H1 (cell line): ENCODE results near the gene PRKCA. TPM values are rescaled to one million over a fixed set of nuclear protein-coding genes. Genes with fewer than 3 reads are reported as not detected.

ENCODE experiments used
- CTCF ChIA-PET: fragments of 300-600 bp; sonication (Branson Sonifier 250); formaldehyde crosslinking; loops from one replicate; lab custom pipeline; 2021; ENCODE audit not compliant: partially characterized antibody; lab: Charles Lee
- POLR2A ChIA-PET: fragments of 300-600 bp; sonication (Branson Sonifier 250); formaldehyde crosslinking; loops from one replicate; lab custom pipeline; 2021; ENCODE audit warnings: inconsistent platforms; ENCODE audit not compliant: partially characterized antibody; lab: Charles Lee
- DNase-seq, 2 experiments: peaks; one replicate each; pipeline versions ENCODE4 v3.0.0 to v3.0.0-alpha.2; 2010 to 2022; ENCODE audit warnings: low spot score in 2 of 2, low read depth in 1 of 2, mixed read lengths in 1 of 2
- FAIRE-seq: peaks from 2 replicates; lab custom pipeline; 2011; peaks lifted over from hg19 to GRCh38; lab: Jason Lieb, UNC
- H2AFZ ChIP-seq: 2 replicates; pipeline ENCODE4 v1.8.1; 2012; ENCODE audit warnings: low read length, inconsistent platforms
- H2AK5ac ChIP-seq: 2 replicates; pipeline ENCODE4 v1.6.1; 2013; ENCODE audit warnings: low read depth, low read length
- H2BK120ac ChIP-seq: replicated peaks from 2 replicates; pipeline ENCODE3; 2013; ENCODE audit warnings: low read depth, low read length, inconsistent platforms
- H2BK12ac ChIP-seq: 2 replicates; pipeline ENCODE4 v1.6.1; 2013; ENCODE audit warnings: low read depth, low read length
- H2BK15ac ChIP-seq: 2 replicates; pipeline ENCODE4 v1.6.1; 2013; ENCODE audit warnings: low read length
- H2BK20ac ChIP-seq: 2 replicates; pipeline ENCODE4 v1.6.1; 2013; ENCODE audit warnings: low read length
- H2BK5ac ChIP-seq: 2 replicates; pipeline ENCODE4 v1.6.1; 2013; ENCODE audit warnings: low read depth, low read length
- H3K14ac ChIP-seq: 2 replicates; pipeline ENCODE4 v1.6.1; 2013; ENCODE audit warnings: inconsistent platforms; ENCODE audit not compliant: insufficient read length
- H3K18ac ChIP-seq: 2 replicates; pipeline ENCODE4 v1.6.1; 2013; ENCODE audit warnings: low read length; ENCODE audit errors: extremely low read depth
- H3K23ac ChIP-seq: 2 replicates; pipeline ENCODE4 v1.6.1; 2013; ENCODE audit warnings: inconsistent platforms; ENCODE audit not compliant: insufficient read length
- H3K23me2 ChIP-seq: 2 replicates; pipeline ENCODE4 v1.6.1; 2013; ENCODE audit warnings: low read depth, low read length
- H3K27ac ChIP-seq: 2 replicates; pipeline ENCODE4 v1.6.1; 2011; ENCODE audit warnings: low read depth, low read length, inconsistent platforms
- H3K27me3 ChIP-seq, 4 experiments: replicated peaks in 1 of 4; 1 replicate in 1 of 4; 2 replicates in 3 of 4; pipeline versions ENCODE4 v1.6.1 to v1.8.1; 2011 to 2013; ENCODE audit warnings: low read length in 3 of 4, mild to moderate bottlenecking in 3 of 4, inconsistent platforms in 2 of 4, mixed read lengths in 2 of 4, moderate library complexity in 1 of 4; ENCODE audit not compliant: control insufficient read depth in 3 of 4, insufficient read depth in 3 of 4; ENCODE audit errors: extremely low read depth in 1 of 4
- H3K36me3 ChIP-seq, 4 experiments: 2 replicates each; pipeline versions ENCODE4 v1.6.1 to v1.8.1; 2011 to 2013; ENCODE audit warnings: mild to moderate bottlenecking in 4 of 4, low read length in 3 of 4, moderate library complexity in 2 of 4, control low read depth in 1 of 4, inconsistent platforms in 1 of 4; ENCODE audit not compliant: insufficient read depth in 4 of 4, control insufficient read depth in 2 of 4
- H3K4ac ChIP-seq: replicated peaks from 2 replicates; pipeline ENCODE3; 2013; ENCODE audit warnings: low read length, low read depth, mixed read lengths, inconsistent platforms; ENCODE audit not compliant: insufficient read length
- H3K4me1 ChIP-seq, 4 experiments: replicated peaks in 1 of 4; 1 replicate in 1 of 4; 2 replicates in 3 of 4; pipeline versions ENCODE4 v1.6.1 to v1.8.1; 2011 to 2013; ENCODE audit warnings: low read length in 3 of 4, inconsistent platforms in 2 of 4, mixed read lengths in 1 of 4; ENCODE audit not compliant: insufficient read depth in 4 of 4, control insufficient read depth in 3 of 4
- H3K4me2 ChIP-seq, 2 experiments: 2 replicates each; pipeline versions ENCODE4 v1.6.1 to v1.8.1; 2011 to 2013; ENCODE audit warnings: low read depth in 2 of 2, low read length in 2 of 2, control low read depth in 1 of 2, inconsistent platforms in 1 of 2, mild to moderate bottlenecking in 1 of 2; ENCODE audit not compliant: insufficient read depth in 1 of 2
- H3K4me3 ChIP-seq, 4 experiments: fragments of 200-600, 300-600 bp in 1 of 4; sonication (generic), shearing (Covaris generic), sonication (Bioruptor Twin) in 1 of 4; 2 replicates each; pipeline versions ENCODE4 v1.5.1 to v1.8.1; 2011 to 2016; ENCODE audit warnings: low read length in 4 of 4, low read depth in 3 of 4, control low read depth in 2 of 4, inconsistent platforms in 2 of 4, mild to moderate bottlenecking in 2 of 4, mixed read lengths in 1 of 4, moderate library complexity in 1 of 4; ENCODE audit not compliant: insufficient read depth in 2 of 4; ENCODE audit errors: extremely low read depth in 1 of 4
- H3K56ac ChIP-seq: replicated peaks from 2 replicates; pipeline ENCODE3; 2013; ENCODE audit warnings: low read depth, mild to moderate bottlenecking, mixed read lengths, low read length, inconsistent platforms; ENCODE audit not compliant: insufficient read length
- H3K79me1 ChIP-seq: 2 replicates; pipeline ENCODE4 v1.6.1; 2013; ENCODE audit warnings: low read depth, low read length, control low read depth
- H3K79me2 ChIP-seq, 2 experiments: 2 replicates each; pipeline versions ENCODE4 v1.6.1 to v1.8.1; 2012 to 2013; ENCODE audit warnings: low read length in 2 of 2, mild to moderate bottlenecking in 2 of 2, inconsistent platforms in 1 of 2; ENCODE audit not compliant: insufficient read depth in 2 of 2, control insufficient read depth in 1 of 2
- H3K9ac ChIP-seq, 4 experiments: replicated peaks in 1 of 4; 1 replicate in 1 of 4; 2 replicates in 3 of 4; pipeline versions ENCODE4 v1.6.1 to v1.8.1; 2011 to 2013; ENCODE audit warnings: low read depth in 3 of 4, low read length in 3 of 4, control low read depth in 2 of 4, mild to moderate bottlenecking in 2 of 4, moderate library complexity in 2 of 4, inconsistent platforms in 1 of 4; ENCODE audit errors: extremely low read depth in 1 of 4
- H3K9me3 ChIP-seq, 2 experiments: 2 replicates each; pipeline versions ENCODE4 v1.6.1 to v1.8.1; 2012 to 2013; ENCODE audit warnings: mild to moderate bottlenecking in 2 of 2, moderate library complexity in 2 of 2, control low read depth in 1 of 2, inconsistent platforms in 1 of 2, low read depth in 1 of 2, low read length in 1 of 2, mixed read lengths in 1 of 2; ENCODE audit not compliant: insufficient read depth in 2 of 2
- H4K20me1 ChIP-seq, 2 experiments: replicated peaks in 1 of 2; 2 replicates each; pipeline versions ENCODE3 to v1.8.1; 2011 to 2013; ENCODE audit warnings: inconsistent platforms in 2 of 2, low read length in 2 of 2, mild to moderate bottlenecking in 1 of 2; ENCODE audit not compliant: insufficient read depth in 2 of 2, control insufficient read depth in 1 of 2
- H4K5ac ChIP-seq: 2 replicates; pipeline ENCODE4 v1.6.1; 2013; ENCODE audit warnings: low read length, low read depth, mixed read lengths, inconsistent platforms; ENCODE audit not compliant: insufficient read length
- H4K8ac ChIP-seq: 2 replicates; pipeline ENCODE4 v1.8.0; 2013; ENCODE audit warnings: mild to moderate bottlenecking, moderate library complexity, low read length, inconsistent platforms; ENCODE audit not compliant: insufficient read depth; ENCODE audit errors: extremely low read depth
- H4K91ac ChIP-seq: replicated peaks from 2 replicates; pipeline ENCODE3; 2013; ENCODE audit warnings: low read length, mixed read lengths, inconsistent platforms; ENCODE audit not compliant: insufficient read length
- EP300 ChIP-seq, 2 experiments: IDR thresholded peaks; 1 replicate in 1 of 2; 2 replicates in 1 of 2; pipeline ENCODE4 v1.6.1; 2011 to 2012; ENCODE audit warnings: low read depth in 2 of 2, low read length in 2 of 2, mild to moderate bottlenecking in 2 of 2, borderline replicate concordance in 1 of 2, inconsistent platforms in 1 of 2, moderate library complexity in 1 of 2
- EZH2 ChIP-seq: fragments of 200-600 bp; sonication (generic); IDR thresholded peaks from 2 replicates; pipeline ENCODE4 v1.7.1; 2012; ENCODE audit warnings: low read depth, mild to moderate bottlenecking, moderate library complexity, low read length, inconsistent platforms; ENCODE audit not compliant: severe bottlenecking
- HDAC2 ChIP-seq, 2 experiments: fragments of 300-600 bp in 1 of 2; sonication (generic) in 1 of 2; IDR thresholded peaks; 2 replicates each; pipeline ENCODE4 v1.6.1; 2011 to 2012; ENCODE audit warnings: low read depth in 2 of 2, low read length in 2 of 2, mild to moderate bottlenecking in 2 of 2, moderate library complexity in 2 of 2, borderline replicate concordance in 1 of 2, inconsistent platforms in 1 of 2
- PHF8 ChIP-seq: fragments of 200-600 bp; sonication (generic); conservative IDR thresholded peaks from 2 replicates; pipeline ENCODE4 v1.7.1; 2012; ENCODE audit warnings: low read depth, mild to moderate bottlenecking, inconsistent platforms, low read length, moderate library complexity
- POLR2AphosphoS5 ChIP-seq: IDR thresholded peaks from 2 replicates; pipeline ENCODE4 v1.6.1; 2011; ENCODE audit warnings: low read depth, low read length
- POU5F1 ChIP-seq: IDR thresholded peaks from 2 replicates; pipeline ENCODE4 v1.6.1; 2011; ENCODE audit warnings: low read depth, mild to moderate bottlenecking, low read length, moderate library complexity
- RFX5 ChIP-seq: IDR thresholded peaks from 2 replicates; pipeline ENCODE4 v1.6.1; 2011; ENCODE audit warnings: low read depth, low read length, improper control_type of control experiment, borderline replicate concordance
- RNF2 ChIP-seq: fragments of 200-900, 300-1000 bp; sonication (generic); IDR thresholded peaks from 2 replicates; pipeline ENCODE4 v1.7.1; 2016; ENCODE audit warnings: borderline replicate concordance, low read depth, mild to moderate bottlenecking, antibody characterized with exemption, low read length; ENCODE audit not compliant: poor library complexity, severe bottlenecking; ENCODE audit errors: missing control alignments
- SP4 ChIP-seq: IDR thresholded peaks from 2 replicates; pipeline ENCODE4 v1.6.1; 2012; ENCODE audit warnings: low read length, inconsistent platforms
- SRF ChIP-seq: IDR thresholded peaks from 2 replicates; pipeline ENCODE4 v1.6.1; 2011; ENCODE audit warnings: mild to moderate bottlenecking, low read depth, low read length, moderate library complexity
- TEAD4 ChIP-seq: IDR thresholded peaks from 2 replicates; pipeline ENCODE4 v1.6.1; 2012; ENCODE audit warnings: low read depth, low read length, inconsistent platforms, mixed read lengths
- USF2 ChIP-seq: IDR thresholded peaks from 2 replicates; pipeline ENCODE4 v1.6.1; 2011; ENCODE audit warnings: low read length, improper control_type of control experiment
- YY1 ChIP-seq: IDR thresholded peaks from 2 replicates; pipeline ENCODE4 v1.6.1; 2011; ENCODE audit warnings: low read depth, mild to moderate bottlenecking, low read length
- WGBS, 2 experiments: shearing (Covaris generic) in 1 of 2; methylation state at CpG; one replicate each; pipeline versions ENCODE4 v1.1.6 to v1.1.7; 2013 to 2015; ENCODE audit warnings: low lambda C conversion rate in 2 of 2, mixed read lengths in 2 of 2, inconsistent platforms in 1 of 2, low coverage in 1 of 2, missing lambda C conversion rate in 1 of 2; ENCODE audit not compliant: insufficient replicate concordance in 2 of 2, insufficient coverage in 1 of 2, insufficient read length in 1 of 2; ENCODE audit errors: extremely low coverage in 1 of 2, missing lambda C conversion rate in 1 of 2; 5-methylcytosine and 5-hydroxymethylcytosine counted together
- polyA plus RNA-seq, 7 experiments: library from polyadenylated mRNA; depleted of rRNA in 3 of 7; stranded (reverse) in 5 of 7; unstranded in 2 of 7; fragments of >200 nt in 5 of 7; fragments of 200-250 nt in 2 of 7; gene quantifications; 1 replicate in 5 of 7; 2 replicates in 1 of 7; 4 replicates in 1 of 7; pipeline versions ENCODE4 v1.2.1 to v1.2.3, GENCODE V29; 2011 to 2013; ENCODE audit warnings: missing spikeins in 2 of 7, mixed read lengths in 2 of 7
- total RNA-seq: library from RNA; stranded (reverse); fragmentation: NEBNext Ultra II Directional; extraction: Animal tissue kit (Norgen Biotek cat#: 25700); gene quantifications from 2 replicates; pipeline ENCODE4 v1.2.1, GENCODE V29; 2021

Gene PRKCA
- total and polyA plus RNA-seq, 2 of the 8 experiments (the other 6 are each of a cell fraction or from before 2014, with no cell fraction given): 5.8 to 17.8 TPM

- H2BK5ac ChIP-seq: no peak overlapping the region
- no peak for DNase-seq
- H4K5ac ChIP-seq: no peak overlapping the region
- no peaks in the 10 kb centered on the region for H3K79me2 ChIP-seq
- H3K18ac ChIP-seq: no peak overlapping the region
- no peak overlapping the region for H3K4me2 ChIP-seq
- no peak overlapping the region for H3K14ac ChIP-seq
- ChIA-PET CTCF (interaction anchor here (0.7 kb wide), 1 partner anchor 22 kb away, joined by 3 read pairs; no protein-coding TSS in a partner anchor), POLR2A (no interaction called here)
- no peak overlapping the region for H2AK5ac ChIP-seq
- H3K36me3 ChIP-seq: no peaks in the 10 kb centered on the region
- H3K23ac ChIP-seq: no peak overlapping the region
- no peaks in the 10 kb centered on the region for H4K20me1 ChIP-seq
- no peak overlapping the region for H2BK12ac ChIP-seq
- WGBS, 2 experiments: 92% methylated on average over 6 of the region's 6 CpGs; no CpG with 5 or more reads in 1 of the 2 experiments
- no peak overlapping the region for H2AFZ ChIP-seq
- no peaks in the 10 kb centered on the region for H3K23me2 ChIP-seq
- no peak overlapping the region for H3K9ac ChIP-seq
- no peak overlapping the region for H3K4ac ChIP-seq
- no peaks in the 10 kb centered on the region for H3K27me3 ChIP-seq
- no peaks in the 10 kb centered on the region for H3K4me1 ChIP-seq
- H3K79me1 ChIP-seq: no peaks in the 10 kb centered on the region
- no peak overlapping the region for H3K56ac ChIP-seq
- peaks cover 6 to 11% of the 10 kb centered on the region in 2 experiments; a peak in 3 of 4 replicates for H3K9me3 ChIP-seq
- no peak overlapping the region for H4K8ac ChIP-seq
- H4K91ac ChIP-seq: no peak overlapping the region
- no peak overlapping the region for H2BK15ac ChIP-seq
- no peak overlapping the region for H3K27ac ChIP-seq
- no peak overlapping the region for H3K4me3 ChIP-seq
- FAIRE-seq: no peak
- H2BK20ac ChIP-seq: no peak overlapping the region
- H2BK120ac ChIP-seq: no peak overlapping the region
- TF ChIP-seq EZH2 (no peak), RNF2 (no peak), SRF (no peak), HDAC2 (IDR thresholded peaks at IDR 0.05; ENCODE audit: borderline replicate concordance in 1 of 2, low read depth in 2 of 2, low read length in 2 of 2) (no peak), TEAD4 (no peak), RFX5 (no peak), SP4 (no peak), POLR2AphosphoS5 (no peak), EP300 (IDR thresholded peaks at IDR 0.05; ENCODE audit: borderline replicate concordance in 1 of 2, low read depth in 2 of 2, low read length in 2 of 2) (no peak), USF2 (no peak), YY1 (no peak), POU5F1 (no peak), PHF8 (no peak)
These were observed 517.1 kb downstream of the PRKCA start for GRCh38 chr17:66819466-66819865.
